Panc1 (cell line): ENCODE results near the gene SRF.

Source experiments
- POLR2AphosphoS5 ChIP-seq: IDR thresholded peaks from 2 replicates; pipeline ENCODE4 v1.6.1; 2012; ENCODE audit warnings: mild to moderate bottlenecking, low read depth, low read length, moderate library complexity
- TCF7L2 ChIP-seq: IDR thresholded peaks from 2 replicates; pipeline ENCODE4 v1.6.1; 2011; ENCODE audit warnings: mild to moderate bottlenecking, low read depth, low read length, inconsistent platforms
- TF ChIP-seq, protein P1 (sequence below): fragments of 450-650 bp; IDR thresholded peaks from 2 replicates; pipeline ENCODE4 v1.5.1; 2017; ENCODE audit warnings: mild to moderate bottlenecking
- TF ChIP-seq, protein P2 (sequence below), 2 experiments: IDR thresholded peaks; 2 replicates each; pipeline ENCODE4 v1.6.1; 2011 to 2012; ENCODE audit warnings: low read depth in 2 of 2, control low read depth in 1 of 2, low read length in 1 of 2, mild to moderate bottlenecking in 1 of 2, moderate library complexity in 1 of 2; ENCODE audit not compliant: insufficient read depth in 1 of 2

DNA sequence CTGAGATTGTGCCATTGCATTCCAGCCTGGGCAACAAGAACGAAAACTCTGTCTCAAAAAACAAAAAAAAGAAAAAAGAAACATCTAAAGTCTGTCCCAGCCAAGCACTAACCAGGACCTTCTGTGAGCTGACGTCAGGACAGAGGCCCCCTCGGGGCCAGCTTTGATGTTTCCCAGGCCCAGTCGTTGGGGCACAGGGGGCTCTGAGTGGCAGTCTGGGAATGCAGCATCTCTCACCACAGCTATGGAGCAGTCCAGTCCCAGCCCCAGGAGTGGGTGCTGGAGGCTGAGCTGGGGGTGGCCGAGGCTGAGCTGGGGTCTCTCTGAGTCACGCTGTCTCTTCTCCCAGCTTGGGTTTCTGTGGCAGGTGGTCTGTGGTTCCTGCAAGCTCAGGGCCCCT, 46.0 kb upstream of the SRF start:
- TF ChIP-seq, protein P1, sequence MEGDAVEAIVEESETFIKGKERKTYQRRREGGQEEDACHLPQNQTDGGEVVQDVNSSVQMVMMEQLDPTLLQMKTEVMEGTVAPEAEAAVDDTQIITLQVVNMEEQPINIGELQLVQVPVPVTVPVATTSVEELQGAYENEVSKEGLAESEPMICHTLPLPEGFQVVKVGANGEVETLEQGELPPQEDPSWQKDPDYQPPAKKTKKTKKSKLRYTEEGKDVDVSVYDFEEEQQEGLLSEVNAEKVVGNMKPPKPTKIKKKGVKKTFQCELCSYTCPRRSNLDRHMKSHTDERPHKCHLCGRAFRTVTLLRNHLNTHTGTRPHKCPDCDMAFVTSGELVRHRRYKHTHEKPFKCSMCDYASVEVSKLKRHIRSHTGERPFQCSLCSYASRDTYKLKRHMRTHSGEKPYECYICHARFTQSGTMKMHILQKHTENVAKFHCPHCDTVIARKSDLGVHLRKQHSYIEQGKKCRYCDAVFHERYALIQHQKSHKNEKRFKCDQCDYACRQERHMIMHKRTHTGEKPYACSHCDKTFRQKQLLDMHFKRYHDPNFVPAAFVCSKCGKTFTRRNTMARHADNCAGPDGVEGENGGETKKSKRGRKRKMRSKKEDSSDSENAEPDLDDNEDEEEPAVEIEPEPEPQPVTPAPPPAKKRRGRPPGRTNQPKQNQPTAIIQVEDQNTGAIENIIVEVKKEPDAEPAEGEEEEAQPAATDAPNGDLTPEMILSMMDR = no peak
- TF ChIP-seq POLR2AphosphoS5 = no peak
- TF ChIP-seq, protein P2, sequence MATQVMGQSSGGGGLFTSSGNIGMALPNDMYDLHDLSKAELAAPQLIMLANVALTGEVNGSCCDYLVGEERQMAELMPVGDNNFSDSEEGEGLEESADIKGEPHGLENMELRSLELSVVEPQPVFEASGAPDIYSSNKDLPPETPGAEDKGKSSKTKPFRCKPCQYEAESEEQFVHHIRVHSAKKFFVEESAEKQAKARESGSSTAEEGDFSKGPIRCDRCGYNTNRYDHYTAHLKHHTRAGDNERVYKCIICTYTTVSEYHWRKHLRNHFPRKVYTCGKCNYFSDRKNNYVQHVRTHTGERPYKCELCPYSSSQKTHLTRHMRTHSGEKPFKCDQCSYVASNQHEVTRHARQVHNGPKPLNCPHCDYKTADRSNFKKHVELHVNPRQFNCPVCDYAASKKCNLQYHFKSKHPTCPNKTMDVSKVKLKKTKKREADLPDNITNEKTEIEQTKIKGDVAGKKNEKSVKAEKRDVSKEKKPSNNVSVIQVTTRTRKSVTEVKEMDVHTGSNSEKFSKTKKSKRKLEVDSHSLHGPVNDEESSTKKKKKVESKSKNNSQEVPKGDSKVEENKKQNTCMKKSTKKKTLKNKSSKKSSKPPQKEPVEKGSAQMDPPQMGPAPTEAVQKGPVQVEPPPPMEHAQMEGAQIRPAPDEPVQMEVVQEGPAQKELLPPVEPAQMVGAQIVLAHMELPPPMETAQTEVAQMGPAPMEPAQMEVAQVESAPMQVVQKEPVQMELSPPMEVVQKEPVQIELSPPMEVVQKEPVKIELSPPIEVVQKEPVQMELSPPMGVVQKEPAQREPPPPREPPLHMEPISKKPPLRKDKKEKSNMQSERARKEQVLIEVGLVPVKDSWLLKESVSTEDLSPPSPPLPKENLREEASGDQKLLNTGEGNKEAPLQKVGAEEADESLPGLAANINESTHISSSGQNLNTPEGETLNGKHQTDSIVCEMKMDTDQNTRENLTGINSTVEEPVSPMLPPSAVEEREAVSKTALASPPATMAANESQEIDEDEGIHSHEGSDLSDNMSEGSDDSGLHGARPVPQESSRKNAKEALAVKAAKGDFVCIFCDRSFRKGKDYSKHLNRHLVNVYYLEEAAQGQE (IDR thresholded peaks at IDR 0.05; ENCODE audit: insufficient read depth in 1 of 2, low read depth in 2 of 2, low read length in 1 of 2) = no peak
- 0 out of 2 replicates have a peak, but pooled peaks have one; percentile 38 for TF ChIP-seq TCF7L2
